H1 (cell line): Measurements from ENCODE around the gene RELL1. TPM values are rescaled to one million over a fixed set of nuclear protein-coding genes. Genes with fewer than 3 reads are reported as not detected.

Experiments
- RBBP5 ChIP-seq: IDR thresholded peaks from 2 replicates; pipeline ENCODE4 v1.7.1; 2012; ENCODE audit warnings: low read depth, mild to moderate bottlenecking, inconsistent platforms, low read length, moderate library complexity, borderline replicate concordance
- SUZ12 ChIP-seq: fragments of 200-600 bp; sonication (generic); IDR thresholded peaks from 2 replicates; pipeline ENCODE4 v1.6.1; 2012; ENCODE audit warnings: mild to moderate bottlenecking, inconsistent platforms, low read length, moderate library complexity, mixed read lengths
- TAF1 ChIP-seq: IDR thresholded peaks from 2 replicates; pipeline ENCODE4 v1.6.1; 2011; ENCODE audit warnings: mild to moderate bottlenecking, low read depth, low read length
- TCF12 ChIP-seq: IDR thresholded peaks from 2 replicates; pipeline ENCODE4 v1.6.1; 2011; ENCODE audit warnings: low read depth, mild to moderate bottlenecking, low read length
- polyA plus RNA-seq, 7 experiments: library from polyadenylated mRNA; depleted of rRNA in 3 of 7; stranded (reverse) in 5 of 7; unstranded in 2 of 7; fragments of >200 nt in 5 of 7; fragments of 200-250 nt in 2 of 7; gene quantifications; 1 replicate in 5 of 7; 2 replicates in 1 of 7; 4 replicates in 1 of 7; pipeline versions ENCODE4 v1.2.1 to v1.2.3, GENCODE V29; 2011 to 2013; ENCODE audit warnings: missing spikeins in 2 of 7, mixed read lengths in 2 of 7
- total RNA-seq: library from RNA; stranded (reverse); fragmentation: NEBNext Ultra II Directional; extraction: Animal tissue kit (Norgen Biotek cat#: 25700); gene quantifications from 2 replicates; pipeline ENCODE4 v1.2.1, GENCODE V29; 2021
- TF ChIP-seq, protein P1 (sequence below): fragments of 300-600 bp; sonication (generic); IDR thresholded peaks from 2 replicates; pipeline ENCODE4 v1.7.1; 2012; ENCODE audit warnings: low read length, moderate library complexity, mild to moderate bottlenecking, inconsistent platforms; ENCODE audit not compliant: insufficient replicate concordance

RELL1 gene
- total and polyA plus RNA-seq, 2 of the 8 experiments (the other 6 are each of a cell fraction or from before 2014, with no cell fraction given) = 2.1 to 14.1 TPM

DNA sequence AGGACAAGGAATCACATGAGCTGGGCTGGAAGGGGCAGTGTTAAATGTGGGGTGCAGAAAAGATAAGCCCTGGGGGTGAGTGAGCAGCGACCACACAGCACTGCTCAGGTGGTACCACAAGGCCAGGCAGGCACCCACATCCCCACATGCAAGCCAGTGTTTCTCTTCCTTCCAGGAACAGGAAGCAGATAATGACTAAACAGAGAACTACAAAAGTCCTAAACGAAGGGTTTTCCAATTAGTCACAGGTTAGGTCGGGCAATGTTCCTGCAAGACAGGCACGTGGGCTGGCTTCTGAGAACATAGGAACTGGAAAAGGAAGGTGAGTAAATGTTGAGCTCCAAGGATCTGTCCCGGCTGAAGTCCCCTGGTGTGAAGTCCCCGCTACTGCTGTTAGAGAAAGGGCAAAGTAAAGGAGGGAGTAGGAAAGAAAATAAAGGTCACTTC is 19.5 kb downstream of the RELL1 start (continued):
- TF ChIP-seq, protein P1, sequence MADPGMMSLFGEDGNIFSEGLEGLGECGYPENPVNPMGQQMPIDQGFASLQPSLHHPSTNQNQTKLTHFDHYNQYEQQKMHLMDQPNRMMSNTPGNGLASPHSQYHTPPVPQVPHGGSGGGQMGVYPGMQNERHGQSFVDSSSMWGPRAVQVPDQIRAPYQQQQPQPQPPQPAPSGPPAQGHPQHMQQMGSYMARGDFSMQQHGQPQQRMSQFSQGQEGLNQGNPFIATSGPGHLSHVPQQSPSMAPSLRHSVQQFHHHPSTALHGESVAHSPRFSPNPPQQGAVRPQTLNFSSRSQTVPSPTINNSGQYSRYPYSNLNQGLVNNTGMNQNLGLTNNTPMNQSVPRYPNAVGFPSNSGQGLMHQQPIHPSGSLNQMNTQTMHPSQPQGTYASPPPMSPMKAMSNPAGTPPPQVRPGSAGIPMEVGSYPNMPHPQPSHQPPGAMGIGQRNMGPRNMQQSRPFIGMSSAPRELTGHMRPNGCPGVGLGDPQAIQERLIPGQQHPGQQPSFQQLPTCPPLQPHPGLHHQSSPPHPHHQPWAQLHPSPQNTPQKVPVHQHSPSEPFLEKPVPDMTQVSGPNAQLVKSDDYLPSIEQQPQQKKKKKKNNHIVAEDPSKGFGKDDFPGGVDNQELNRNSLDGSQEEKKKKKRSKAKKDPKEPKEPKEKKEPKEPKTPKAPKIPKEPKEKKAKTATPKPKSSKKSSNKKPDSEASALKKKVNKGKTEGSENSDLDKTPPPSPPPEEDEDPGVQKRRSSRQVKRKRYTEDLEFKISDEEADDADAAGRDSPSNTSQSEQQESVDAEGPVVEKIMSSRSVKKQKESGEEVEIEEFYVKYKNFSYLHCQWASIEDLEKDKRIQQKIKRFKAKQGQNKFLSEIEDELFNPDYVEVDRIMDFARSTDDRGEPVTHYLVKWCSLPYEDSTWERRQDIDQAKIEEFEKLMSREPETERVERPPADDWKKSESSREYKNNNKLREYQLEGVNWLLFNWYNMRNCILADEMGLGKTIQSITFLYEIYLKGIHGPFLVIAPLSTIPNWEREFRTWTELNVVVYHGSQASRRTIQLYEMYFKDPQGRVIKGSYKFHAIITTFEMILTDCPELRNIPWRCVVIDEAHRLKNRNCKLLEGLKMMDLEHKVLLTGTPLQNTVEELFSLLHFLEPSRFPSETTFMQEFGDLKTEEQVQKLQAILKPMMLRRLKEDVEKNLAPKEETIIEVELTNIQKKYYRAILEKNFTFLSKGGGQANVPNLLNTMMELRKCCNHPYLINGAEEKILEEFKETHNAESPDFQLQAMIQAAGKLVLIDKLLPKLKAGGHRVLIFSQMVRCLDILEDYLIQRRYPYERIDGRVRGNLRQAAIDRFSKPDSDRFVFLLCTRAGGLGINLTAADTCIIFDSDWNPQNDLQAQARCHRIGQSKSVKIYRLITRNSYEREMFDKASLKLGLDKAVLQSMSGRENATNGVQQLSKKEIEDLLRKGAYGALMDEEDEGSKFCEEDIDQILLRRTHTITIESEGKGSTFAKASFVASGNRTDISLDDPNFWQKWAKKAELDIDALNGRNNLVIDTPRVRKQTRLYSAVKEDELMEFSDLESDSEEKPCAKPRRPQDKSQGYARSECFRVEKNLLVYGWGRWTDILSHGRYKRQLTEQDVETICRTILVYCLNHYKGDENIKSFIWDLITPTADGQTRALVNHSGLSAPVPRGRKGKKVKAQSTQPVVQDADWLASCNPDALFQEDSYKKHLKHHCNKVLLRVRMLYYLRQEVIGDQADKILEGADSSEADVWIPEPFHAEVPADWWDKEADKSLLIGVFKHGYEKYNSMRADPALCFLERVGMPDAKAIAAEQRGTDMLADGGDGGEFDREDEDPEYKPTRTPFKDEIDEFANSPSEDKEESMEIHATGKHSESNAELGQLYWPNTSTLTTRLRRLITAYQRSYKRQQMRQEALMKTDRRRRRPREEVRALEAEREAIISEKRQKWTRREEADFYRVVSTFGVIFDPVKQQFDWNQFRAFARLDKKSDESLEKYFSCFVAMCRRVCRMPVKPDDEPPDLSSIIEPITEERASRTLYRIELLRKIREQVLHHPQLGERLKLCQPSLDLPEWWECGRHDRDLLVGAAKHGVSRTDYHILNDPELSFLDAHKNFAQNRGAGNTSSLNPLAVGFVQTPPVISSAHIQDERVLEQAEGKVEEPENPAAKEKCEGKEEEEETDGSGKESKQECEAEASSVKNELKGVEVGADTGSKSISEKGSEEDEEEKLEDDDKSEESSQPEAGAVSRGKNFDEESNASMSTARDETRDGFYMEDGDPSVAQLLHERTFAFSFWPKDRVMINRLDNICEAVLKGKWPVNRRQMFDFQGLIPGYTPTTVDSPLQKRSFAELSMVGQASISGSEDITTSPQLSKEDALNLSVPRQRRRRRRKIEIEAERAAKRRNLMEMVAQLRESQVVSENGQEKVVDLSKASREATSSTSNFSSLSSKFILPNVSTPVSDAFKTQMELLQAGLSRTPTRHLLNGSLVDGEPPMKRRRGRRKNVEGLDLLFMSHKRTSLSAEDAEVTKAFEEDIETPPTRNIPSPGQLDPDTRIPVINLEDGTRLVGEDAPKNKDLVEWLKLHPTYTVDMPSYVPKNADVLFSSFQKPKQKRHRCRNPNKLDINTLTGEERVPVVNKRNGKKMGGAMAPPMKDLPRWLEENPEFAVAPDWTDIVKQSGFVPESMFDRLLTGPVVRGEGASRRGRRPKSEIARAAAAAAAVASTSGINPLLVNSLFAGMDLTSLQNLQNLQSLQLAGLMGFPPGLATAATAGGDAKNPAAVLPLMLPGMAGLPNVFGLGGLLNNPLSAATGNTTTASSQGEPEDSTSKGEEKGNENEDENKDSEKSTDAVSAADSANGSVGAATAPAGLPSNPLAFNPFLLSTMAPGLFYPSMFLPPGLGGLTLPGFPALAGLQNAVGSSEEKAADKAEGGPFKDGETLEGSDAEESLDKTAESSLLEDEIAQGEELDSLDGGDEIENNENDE = no peak
- no peak for TF ChIP-seq TAF1
- TF ChIP-seq RBBP5 = no peak
- no peak for TF ChIP-seq SUZ12
- TF ChIP-seq TCF12 = no peak
